Endothelial cell of umbilical vein (primary cell): Measurements from ENCODE around the gene SMIM21. TPM values are rescaled to one million over a fixed set of nuclear protein-coding genes. Genes with fewer than 3 reads are reported as not detected.

Source experiments
- BruUV-seq: library from RNA; stranded (reverse); fragments of 400-500 nt; replicated peaks from 2 replicates; lab custom pipeline; 2021; lab: Mats Ljungman, UMichigan
- CTCF ChIA-PET: fragments of 300-600, 350-600 bp; sonication (Branson Sonifier 250); formaldehyde crosslinking; loops from one replicate; lab custom pipeline; 2021; ENCODE audit warnings: antibody characterized with exemption, inconsistent platforms; lab: Charles Lee
- POLR2A ChIA-PET: fragments of 300-600, 350-600 bp; sonication (Branson Sonifier 250); formaldehyde crosslinking; loops from one replicate; lab custom pipeline; 2021; ENCODE audit warnings: antibody characterized with exemption, inconsistent platforms; lab: Charles Lee
- DNase-seq: peaks from one replicate; pipeline ENCODE4 v3.0.0-alpha.2; 2011; ENCODE audit warnings: low read depth, low spot score
- FAIRE-seq: peaks from 2 replicates; lab custom pipeline; 2011; peaks lifted over from hg19 to GRCh38; lab: Jason Lieb, UNC
- H2AFZ ChIP-seq: 2 replicates; pipeline ENCODE4 v1.6.0; 2012; ENCODE audit warnings: low read depth, low read length, control low read depth, inconsistent platforms
- H3K27ac ChIP-seq: 2 replicates; pipeline ENCODE4 v1.5.1; 2011; ENCODE audit warnings: low read depth, mild to moderate bottlenecking, control low read depth, low read length, moderate library complexity; ENCODE audit not compliant: insufficient read depth
- H3K27me3 ChIP-seq, 2 experiments: 2 replicates each; pipeline versions ENCODE4 v1.6.0 to v1.6.1; 2011; ENCODE audit warnings: low read length in 2 of 2, mixed read lengths in 1 of 2; ENCODE audit not compliant: control insufficient read depth in 2 of 2, insufficient read depth in 2 of 2
- H3K36me3 ChIP-seq, 2 experiments: 2 replicates in 1 of 2; 3 replicates in 1 of 2; pipeline ENCODE4 v1.5.1; 2011; ENCODE audit warnings: low read length in 2 of 2, mild to moderate bottlenecking in 1 of 2, moderate library complexity in 1 of 2; ENCODE audit not compliant: control insufficient read depth in 2 of 2, insufficient read depth in 2 of 2; ENCODE audit errors: extremely low read depth in 1 of 2
- H3K4me1 ChIP-seq: 3 replicates; pipeline ENCODE4 v1.5.1; 2011; ENCODE audit warnings: mild to moderate bottlenecking, low read length; ENCODE audit not compliant: control insufficient read depth, insufficient read depth; ENCODE audit errors: extremely low read depth
- H3K4me2 ChIP-seq: 2 replicates; pipeline ENCODE4 v1.6.1; 2011; ENCODE audit warnings: low read length, control low read depth, mixed read lengths; ENCODE audit not compliant: insufficient read depth
- H3K4me3 ChIP-seq, 3 experiments: fragments of 200-600 bp in 1 of 3; sonication (generic), shearing (Covaris generic) in 1 of 3; replicated peaks in 1 of 3; 2 replicates each; pipeline ENCODE4 v1.5.1; 2011 to 2016; ENCODE audit warnings: control low read depth in 3 of 3, low read length in 3 of 3, mild to moderate bottlenecking in 2 of 3, inconsistent platforms in 1 of 3, low read depth in 1 of 3, moderate library complexity in 1 of 3; ENCODE audit not compliant: insufficient read depth in 1 of 3
- H3K79me2 ChIP-seq: 2 replicates; pipeline ENCODE4 v1.6.0; 2012; ENCODE audit warnings: low read length, inconsistent platforms; ENCODE audit not compliant: control insufficient read depth, insufficient read depth
- H3K9ac ChIP-seq: replicated peaks from 2 replicates; pipeline ENCODE3; 2011; ENCODE audit warnings: low read length, control low read depth; ENCODE audit not compliant: insufficient read depth; ENCODE audit errors: extremely low read depth
- H3K9me1 ChIP-seq: replicated peaks from 3 replicates; pipeline ENCODE4 v1.6.0; 2011; ENCODE audit warnings: mild to moderate bottlenecking, low read length; ENCODE audit not compliant: control insufficient read depth, insufficient read depth; ENCODE audit errors: extremely low read depth
- H3K9me3 ChIP-seq: replicated peaks from 2 replicates; pipeline ENCODE4 v1.5.1; 2012; ENCODE audit warnings: low read length, inconsistent platforms; ENCODE audit not compliant: control insufficient read depth, insufficient read depth
- H4K20me1 ChIP-seq: replicated peaks from 2 replicates; pipeline ENCODE3; 2011; ENCODE audit warnings: mild to moderate bottlenecking, low read length; ENCODE audit not compliant: control insufficient read depth, insufficient read depth; ENCODE audit errors: extremely low read depth
- EZH2 ChIP-seq: IDR thresholded peaks from 2 replicates; pipeline ENCODE4 v1.6.1; 2012; ENCODE audit warnings: borderline replicate concordance, low read depth, mild to moderate bottlenecking, moderate library complexity, low read length, inconsistent platforms; ENCODE audit not compliant: severe bottlenecking
- GATA2 ChIP-seq: IDR thresholded peaks from 2 replicates; pipeline ENCODE4 v1.7.0; 2011; ENCODE audit warnings: low read depth, mild to moderate bottlenecking, moderate library complexity, mixed read lengths, low read length; ENCODE audit not compliant: insufficient read length, insufficient read depth
- JUN ChIP-seq: IDR thresholded peaks from 2 replicates; pipeline ENCODE4 v1.6.1; 2011; ENCODE audit warnings: borderline replicate concordance, low read depth; ENCODE audit not compliant: insufficient read length, insufficient read depth
- MYC ChIP-seq: IDR thresholded peaks from one replicate; pipeline ENCODE4 v1.6.1; 2011; ENCODE audit warnings: mild to moderate bottlenecking, low read depth, low read length
- POLR2A ChIP-seq: IDR thresholded peaks from 2 replicates; pipeline ENCODE4 v1.6.1; 2012; ENCODE audit warnings: low read depth, mild to moderate bottlenecking, control low read depth, low read length
- dilution Hi-C: fragments of 300-500 bp; cut with MboI; formaldehyde crosslinking; loops from one replicate; pipeline ENCODE4 v1.15.0; 2019; ENCODE audit warnings: low sequenced_read_pairs; ENCODE audit not compliant: extremely low pct_ligation_motif_present
- intact Hi-C: fragments of 100-400 bp; cut with micrococcal nuclease; formaldehyde crosslinking; loops from one replicate; pipeline ENCODE4 v1.10.0; 2022
- polyA plus RNA-seq, 4 experiments: library from polyadenylated mRNA; depleted of rRNA in 3 of 4; stranded (reverse) in 3 of 4; unstranded in 1 of 4; fragments of >200 nt; gene quantifications; 2 replicates each; pipeline versions ENCODE4 v1.2.1 to v1.2.3, GENCODE V29; 2011 to 2012; ENCODE audit warnings: missing spikeins in 1 of 4
- total RNA-seq: library from RNA; stranded (reverse); gene quantifications from 2 replicates; pipeline ENCODE4 v1.2.3, GENCODE V29; 2021
- TF ChIP-seq, protein P1 (sequence below), 2 donors: IDR thresholded peaks; 1 replicate in 1 of 2; 2 replicates in 1 of 2; pipeline ENCODE4 v1.5.1; 2011; ENCODE audit warnings: low read length in 2 of 2, mild to moderate bottlenecking in 2 of 2, moderate library complexity in 2 of 2, control low read depth in 1 of 2, inconsistent platforms in 1 of 2, low read depth in 1 of 2; ENCODE audit not compliant: insufficient read depth in 1 of 2; ENCODE audit errors: extremely low read depth in 1 of 2
- TF ChIP-seq, protein P2 (sequence below): IDR thresholded peaks from 2 replicates; pipeline ENCODE4 v1.6.1; 2011; ENCODE audit not compliant: insufficient read depth, insufficient read length

SMIM21 gene
- total and polyA plus RNA-seq, 2 donors (not counting 3 experiments of a cell fraction or from before 2014, with no cell fraction given): not detected

DNA sequence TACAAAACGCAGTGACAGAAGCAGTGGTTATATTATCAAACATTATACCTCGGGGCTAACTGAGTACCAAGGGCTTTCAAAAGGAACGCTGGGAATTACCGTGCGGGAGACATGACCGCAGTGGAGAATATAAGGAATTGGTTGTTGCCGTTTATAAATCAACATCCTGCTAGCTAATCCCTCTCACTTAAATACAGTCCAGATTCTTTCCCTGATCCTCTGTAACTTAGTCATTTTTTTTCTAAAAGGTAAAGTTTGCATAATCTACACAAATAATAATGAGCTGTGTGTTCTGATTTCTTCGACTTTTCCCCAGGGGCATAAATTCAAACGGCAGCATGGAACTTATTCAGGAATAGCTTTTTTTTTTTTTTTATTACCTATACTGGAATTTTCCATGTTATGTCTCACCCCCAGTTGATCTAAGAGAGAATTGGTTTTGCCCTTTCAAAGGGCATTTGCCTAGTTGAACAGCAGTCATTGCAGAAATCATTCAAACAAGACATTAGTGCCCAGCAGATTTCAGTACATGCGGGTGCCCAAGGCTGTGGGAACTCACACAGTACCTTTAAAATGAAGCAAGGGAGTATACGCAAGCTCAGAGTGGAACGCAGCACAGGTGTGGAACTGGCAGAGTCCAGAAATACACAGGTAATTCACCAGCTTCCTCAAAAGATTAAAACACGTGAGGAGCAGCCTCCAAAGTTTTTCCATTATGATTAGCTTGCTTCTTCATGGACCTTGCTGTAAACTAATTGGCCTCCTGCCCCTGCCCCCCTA lies 63.9 kb downstream of the SMIM21 start:
- no peaks in the 10 kb centered on the region for H3K36me3 ChIP-seq
- no peak overlapping the region for H2AFZ ChIP-seq
- ChIA-PET POLR2A (no interaction called here), CTCF (interaction anchor here (0.6 kb wide), 2 partner anchors 99 to 454 kb away, joined by 3 read pairs; no protein-coding TSS in a partner anchor)
- no TSS peak for BruUV-seq
- no peak for TF ChIP-seq GATA2
- TF ChIP-seq, protein P1, sequence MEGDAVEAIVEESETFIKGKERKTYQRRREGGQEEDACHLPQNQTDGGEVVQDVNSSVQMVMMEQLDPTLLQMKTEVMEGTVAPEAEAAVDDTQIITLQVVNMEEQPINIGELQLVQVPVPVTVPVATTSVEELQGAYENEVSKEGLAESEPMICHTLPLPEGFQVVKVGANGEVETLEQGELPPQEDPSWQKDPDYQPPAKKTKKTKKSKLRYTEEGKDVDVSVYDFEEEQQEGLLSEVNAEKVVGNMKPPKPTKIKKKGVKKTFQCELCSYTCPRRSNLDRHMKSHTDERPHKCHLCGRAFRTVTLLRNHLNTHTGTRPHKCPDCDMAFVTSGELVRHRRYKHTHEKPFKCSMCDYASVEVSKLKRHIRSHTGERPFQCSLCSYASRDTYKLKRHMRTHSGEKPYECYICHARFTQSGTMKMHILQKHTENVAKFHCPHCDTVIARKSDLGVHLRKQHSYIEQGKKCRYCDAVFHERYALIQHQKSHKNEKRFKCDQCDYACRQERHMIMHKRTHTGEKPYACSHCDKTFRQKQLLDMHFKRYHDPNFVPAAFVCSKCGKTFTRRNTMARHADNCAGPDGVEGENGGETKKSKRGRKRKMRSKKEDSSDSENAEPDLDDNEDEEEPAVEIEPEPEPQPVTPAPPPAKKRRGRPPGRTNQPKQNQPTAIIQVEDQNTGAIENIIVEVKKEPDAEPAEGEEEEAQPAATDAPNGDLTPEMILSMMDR (IDR thresholded peaks at IDR 0.05; ENCODE audit: extremely low read depth in 1 of 2, insufficient read depth in 1 of 2, low read depth in 1 of 2, low read length in 2 of 2): no peak
- TF ChIP-seq POLR2A: no peak
- no peak for TF ChIP-seq EZH2
- TF ChIP-seq MYC: no peak
- TF ChIP-seq, protein P2, sequence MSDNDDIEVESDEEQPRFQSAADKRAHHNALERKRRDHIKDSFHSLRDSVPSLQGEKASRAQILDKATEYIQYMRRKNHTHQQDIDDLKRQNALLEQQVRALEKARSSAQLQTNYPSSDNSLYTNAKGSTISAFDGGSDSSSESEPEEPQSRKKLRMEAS: no peak
- TF ChIP-seq JUN: no peak
- no peaks in the 10 kb centered on the region for H4K20me1 ChIP-seq
- H3K9me3 ChIP-seq: no peaks in the 10 kb centered on the region
- H3K4me3 ChIP-seq: no peak overlapping the region
- FAIRE-seq (no peak), DNase-seq (no peak)
- H3K9me1 ChIP-seq: no peaks in the 10 kb centered on the region
- no peaks in the 10 kb centered on the region for H3K79me2 ChIP-seq
- intact Hi-C loops (no loop called here), dilution Hi-C loops (no loop called here)
- no peaks in the 10 kb centered on the region for H3K27me3 ChIP-seq
- no peaks in the 10 kb centered on the region for H3K4me1 ChIP-seq
- H3K9ac ChIP-seq: no peak overlapping the region
- no peak overlapping the region for H3K27ac ChIP-seq
- H3K4me2 ChIP-seq: no peak overlapping the region
